Adipocyte (in vitro differentiated cells): ENCODE results near the gene BCAS1.

Experiments
- DNase-seq: peaks from one replicate; pipeline ENCODE4 v3.0.0-alpha.2; 2015; ENCODE audit warnings: low read depth
- H3K27me3 ChIP-seq: replicated peaks from 2 replicates; pipeline ENCODE4 v1.7.0; 2013; ENCODE audit warnings: mild to moderate bottlenecking, low read length, moderate library complexity; ENCODE audit not compliant: control insufficient read depth, insufficient read depth
- H3K36me3 ChIP-seq: 2 replicates; pipeline ENCODE4 v1.7.0; 2013; ENCODE audit warnings: low read length, mild to moderate bottlenecking, moderate library complexity; ENCODE audit not compliant: control insufficient read depth, insufficient read depth, severe bottlenecking
- H3K4me1 ChIP-seq: 2 replicates; pipeline ENCODE4 v1.7.0; 2013; ENCODE audit warnings: mild to moderate bottlenecking, low read length, moderate library complexity; ENCODE audit not compliant: control insufficient read depth, insufficient read depth
- H3K4me3 ChIP-seq: 2 replicates; pipeline ENCODE4 v1.7.0; 2013; ENCODE audit warnings: mild to moderate bottlenecking, low read length, moderate library complexity
- H3K9ac ChIP-seq: 2 replicates; pipeline ENCODE4 v1.7.0; 2013; ENCODE audit warnings: mild to moderate bottlenecking, low read length, moderate library complexity
- H3K9me3 ChIP-seq: 2 replicates; pipeline ENCODE4 v1.7.0; 2013; ENCODE audit warnings: mild to moderate bottlenecking, low read length, moderate library complexity; ENCODE audit not compliant: control insufficient read depth

Gene BCAS1

DNA sequence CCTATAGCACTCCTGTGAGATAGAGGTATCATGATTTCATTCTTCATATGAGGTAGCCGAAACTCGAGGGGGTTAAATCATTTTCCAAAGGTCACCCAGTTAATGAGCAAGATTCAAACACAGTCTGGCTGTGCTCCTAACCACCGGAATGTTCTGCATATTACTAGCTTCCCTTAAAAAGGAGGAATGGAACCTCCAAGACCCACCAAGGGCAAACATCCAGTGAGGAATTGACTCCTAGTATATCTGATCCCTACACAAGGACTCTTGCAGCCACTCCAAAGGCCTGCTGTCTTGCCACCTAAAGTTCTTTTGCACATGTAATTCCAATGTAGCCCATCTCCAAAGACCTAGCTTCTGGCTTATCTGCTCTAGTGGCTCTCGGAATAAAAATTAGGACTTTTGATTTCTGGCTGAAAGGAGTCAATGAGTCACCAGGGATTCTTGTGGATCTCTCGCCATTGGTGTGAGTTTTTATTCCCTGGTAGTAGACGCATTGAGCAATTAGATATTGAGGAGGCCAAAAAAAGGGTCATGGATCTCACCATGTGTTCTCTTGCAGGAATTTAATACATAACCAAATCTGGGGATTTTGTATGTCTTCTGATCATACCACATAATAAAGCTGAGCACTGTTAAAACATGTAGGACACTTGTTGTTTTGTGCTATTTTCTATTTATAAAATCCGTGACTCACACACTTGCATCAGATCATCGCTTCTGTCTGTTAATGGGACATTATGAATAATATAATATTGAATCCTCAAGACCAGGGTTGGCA is 9.1 kb downstream of the BCAS1 start:
- Histone ChIP-seq H3K9me3 (no peaks in the 10 kb centered on the region), H3K4me1 (peaks cover 28% of the 10 kb centered on the region), H3K27me3 (no peaks in the 10 kb centered on the region), H3K9ac (peak overlapping the region; percentile 70), H3K36me3 (no peaks in the 10 kb centered on the region), H3K4me3 (peak overlapping the region; percentile 26)
- DNase-seq: no peak

GRCh38 chr20:54059691-54060364 is 10.6 kb downstream of the BCAS1 start:
- H3K27me3 ChIP-seq: no peaks in the 10 kb centered on the region
- H3K4me3 ChIP-seq: no peak overlapping the region
- no peaks in the 10 kb centered on the region for H3K9me3 ChIP-seq
- H3K4me1 ChIP-seq: peaks cover 28% of the 10 kb centered on the region
- DNase-seq: no peak
- H3K36me3 ChIP-seq: no peaks in the 10 kb centered on the region
- H3K9ac ChIP-seq: no peak overlapping the region

GRCh38 chr20:54058420-54059139 is 11.8 kb downstream of the BCAS1 start:
- no peaks in the 10 kb centered on the region for H3K9me3 ChIP-seq
- no peak overlapping the region for H3K4me3 ChIP-seq
- no peaks in the 10 kb centered on the region for H3K36me3 ChIP-seq
- no peaks in the 10 kb centered on the region for H3K27me3 ChIP-seq
- H3K4me1 ChIP-seq: peaks cover 28% of the 10 kb centered on the region
- DNase-seq: no peak
- H3K9ac ChIP-seq: no peak overlapping the region

DNA sequence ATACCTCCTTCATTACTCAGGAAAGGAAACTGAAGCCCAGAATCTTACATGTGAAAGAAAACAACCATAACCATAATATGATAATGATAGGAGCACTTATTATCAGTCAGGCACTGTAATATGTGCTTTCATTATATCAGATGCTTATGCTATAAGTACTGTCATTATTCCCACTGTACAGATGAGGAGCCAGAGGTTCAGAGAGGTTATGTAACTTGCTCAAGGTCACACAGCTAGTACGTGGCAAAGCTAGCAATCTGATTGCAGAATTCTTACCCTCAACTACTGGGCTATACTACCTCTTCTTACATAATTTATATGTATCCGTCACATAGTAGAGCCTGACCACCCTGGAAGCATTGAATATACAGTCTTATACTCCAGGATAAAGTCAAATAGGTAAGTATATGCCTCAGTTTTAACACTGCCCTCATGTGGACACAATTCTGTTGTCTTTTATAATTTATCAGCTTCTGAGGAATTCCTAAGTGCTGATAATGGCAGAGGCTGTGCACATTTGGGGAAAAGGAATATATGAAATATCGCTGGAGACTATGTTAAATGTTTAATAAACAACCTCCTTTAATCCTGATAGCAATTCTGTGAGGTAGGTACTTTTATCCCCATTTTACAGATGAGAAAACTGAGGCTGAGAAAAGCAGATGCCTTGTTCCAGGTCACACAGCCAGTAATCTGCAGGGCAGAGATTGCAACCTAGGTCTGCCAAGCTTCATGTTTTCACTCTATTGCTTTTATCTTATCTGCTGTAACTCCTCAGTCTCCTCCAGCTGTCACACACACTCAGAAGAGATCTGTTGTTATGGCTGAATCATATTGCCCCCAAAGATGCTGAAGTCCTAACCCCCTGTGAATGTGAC is 13.4 kb downstream of the BCAS1 start:
- Histone ChIP-seq H3K27me3 (no peaks in the 10 kb centered on the region), H3K4me3 (no peak overlapping the region), H3K36me3 (no peaks in the 10 kb centered on the region), H3K9ac (no peak overlapping the region), H3K4me1 (peaks cover 15% of the 10 kb centered on the region), H3K9me3 (no peaks in the 10 kb centered on the region)
- no peak for DNase-seq

DNA sequence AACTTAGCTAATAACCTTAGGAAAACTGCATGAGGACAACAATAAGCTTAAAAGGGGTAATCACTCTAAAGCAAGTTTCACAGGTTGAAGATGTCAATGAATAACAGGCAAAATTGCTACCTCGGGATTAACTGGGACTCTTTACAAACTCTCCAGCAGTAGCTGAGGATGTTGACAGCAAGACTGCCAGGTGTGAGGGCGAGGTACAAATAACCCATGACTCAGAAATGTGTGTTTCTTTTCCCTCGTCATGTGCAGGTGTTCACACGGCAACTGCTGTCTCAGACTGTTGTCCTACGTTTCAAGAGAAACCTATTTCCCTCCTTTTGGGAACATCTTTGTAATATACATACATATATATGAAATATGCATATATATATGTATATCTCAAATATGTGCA is 15.9 kb downstream of the BCAS1 start:
- DNase-seq: no peak
- Histone ChIP-seq H3K9me3 (no peaks in the 10 kb centered on the region), H3K4me1 (no peaks in the 10 kb centered on the region), H3K4me3 (no peak overlapping the region), H3K9ac (no peak overlapping the region), H3K36me3 (no peaks in the 10 kb centered on the region), H3K27me3 (no peaks in the 10 kb centered on the region)

- no peak overlapping the region for H3K4me3 ChIP-seq
- H3K36me3 ChIP-seq: no peaks in the 10 kb centered on the region
- DNase-seq: no peak
Measured at GRCh38 chr20:54051068-54051467, 19.3 kb downstream of the BCAS1 start.

GRCh38 chr20:54048891-54049545 is 21.4 kb downstream of the BCAS1 start:
- H3K36me3 ChIP-seq: no peaks in the 10 kb centered on the region
- no peaks in the 10 kb centered on the region for H3K27me3 ChIP-seq
- peaks cover 14% of the 10 kb centered on the region for H3K4me1 ChIP-seq
- no peak overlapping the region for H3K9ac ChIP-seq
- no peak overlapping the region for H3K4me3 ChIP-seq
- H3K9me3 ChIP-seq: no peaks in the 10 kb centered on the region
- DNase-seq: no peak

More at GRCh38 chr20:54051068-54051467, 19.3 kb downstream of the BCAS1 start:
- Histone ChIP-seq H3K27me3 (no peaks in the 10 kb centered on the region), H3K9me3 (no peaks in the 10 kb centered on the region), H3K4me1 (peaks cover 14% of the 10 kb centered on the region), H3K9ac (no peak overlapping the region)

GRCh38 chr20:54048481-54048880 is 21.9 kb downstream of the BCAS1 start:
- peaks cover 19% of the 10 kb centered on the region for H3K4me1 ChIP-seq
- H3K36me3 ChIP-seq: no peaks in the 10 kb centered on the region
- H3K9ac ChIP-seq: no peak overlapping the region
- no peak for DNase-seq
- H3K27me3 ChIP-seq: no peaks in the 10 kb centered on the region
- H3K9me3 ChIP-seq: no peaks in the 10 kb centered on the region
- H3K4me3 ChIP-seq: no peak overlapping the region

DNA sequence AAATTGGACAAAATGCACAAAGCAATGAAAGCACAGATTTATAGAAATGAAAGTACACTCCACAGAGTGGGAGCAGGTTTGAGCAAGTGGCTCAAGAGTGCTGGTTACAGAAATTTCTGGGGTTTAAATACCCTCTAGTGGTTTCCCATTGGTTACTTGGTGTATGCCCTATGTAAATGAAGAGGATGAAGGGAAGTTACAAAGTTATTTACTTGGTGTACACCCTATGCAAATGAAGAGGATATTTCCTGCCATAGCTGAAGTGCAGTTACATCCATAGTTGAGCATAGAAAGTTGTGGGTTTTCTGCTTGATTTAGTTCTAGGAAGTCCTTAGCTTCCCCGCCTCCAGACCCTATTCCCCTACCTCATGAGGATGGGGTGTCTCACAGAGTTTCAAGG is 22.7 kb downstream of the BCAS1 start:
- H3K9ac ChIP-seq: no peak overlapping the region
- H3K4me1 ChIP-seq: peaks cover 19% of the 10 kb centered on the region
- no peak overlapping the region for H3K4me3 ChIP-seq
- H3K27me3 ChIP-seq: no peaks in the 10 kb centered on the region
- H3K36me3 ChIP-seq: no peaks in the 10 kb centered on the region
- no peaks in the 10 kb centered on the region for H3K9me3 ChIP-seq
- no peak for DNase-seq

- Histone ChIP-seq H3K4me1 (peaks cover 19% of the 10 kb centered on the region), H3K9ac (no peak overlapping the region), H3K4me3 (no peak overlapping the region), H3K36me3 (no peaks in the 10 kb centered on the region), H3K9me3 (no peaks in the 10 kb centered on the region), H3K27me3 (no peaks in the 10 kb centered on the region)
- DNase-seq: no peak
Measured at GRCh38 chr20:54047048-54047447, 23.3 kb downstream of the BCAS1 start.
